A673 (cell line): Measurements from ENCODE around the gene TLNRD1.

Experiments
- CTCF ChIP-seq: fragments of 300-800, 200-600 bp; sonication (generic); conservative IDR thresholded peaks from 2 replicates; pipeline ENCODE4 v1.5.1; 2017; ENCODE audit warnings: low read depth, mild to moderate bottlenecking, antibody characterized with exemption, low read length, moderate library complexity, mixed read lengths
- EZH2 ChIP-seq: fragments of 200-600 bp; sonication (generic); IDR thresholded peaks from 2 replicates; pipeline ENCODE4 v1.6.1; 2017; ENCODE audit warnings: borderline replicate concordance, low read depth, mild to moderate bottlenecking, mixed read lengths, antibody characterized with exemption, low read length; ENCODE audit not compliant: poor library complexity, severe bottlenecking

GRCh38 chr15:81003097-81003350 lies 2.3 kb downstream of the TLNRD1 start:
- no peak for TF ChIP-seq EZH2
- no peak for TF ChIP-seq CTCF
